Smooth muscle cell (in vitro differentiated cells): ENCODE data around the gene PTPRC. TPM values are rescaled to one million over a fixed set of nuclear protein-coding genes. Genes with fewer than 3 reads are reported as not detected.

ENCODE experiments used
- DNase-seq: peaks from one replicate; lab custom pipeline; 2025; ENCODE audit not compliant: unreplicated experiment; lab: John Stamatoyannopoulos, UW
- H2AFZ ChIP-seq: fragments of 200-600 bp; sonication (generic); 2 replicates; pipeline ENCODE4 v1.6.0; 2016; ENCODE audit warnings: antibody characterized with exemption, low read depth, mild to moderate bottlenecking
- H3F3A ChIP-seq: fragments of 200-600 bp; sonication (generic); 2 replicates; pipeline ENCODE4 v1.6.0; 2017; ENCODE audit warnings: antibody characterized with exemption, low read depth
- H3K27ac ChIP-seq: fragments of 200-600 bp; sonication (generic); 2 replicates; pipeline ENCODE4 v1.5.1; 2016; ENCODE audit warnings: low read depth, mild to moderate bottlenecking
- H3K27me3 ChIP-seq: fragments of 200-600 bp; sonication (generic); 2 replicates; pipeline ENCODE4 v1.6.1; 2016; ENCODE audit warnings: low read depth, mild to moderate bottlenecking
- H3K36me3 ChIP-seq: fragments of 200-600 bp; sonication (generic); 2 replicates; pipeline ENCODE4 v1.5.1; 2016; ENCODE audit warnings: low read depth
- H3K4me1 ChIP-seq: fragments of 200-600 bp; sonication (generic); 2 replicates; pipeline ENCODE4 v1.5.1; 2016; ENCODE audit warnings: low read depth
- H3K4me2 ChIP-seq: fragments of 200-600 bp; sonication (generic); 2 replicates; pipeline ENCODE4 v1.6.0; 2016; ENCODE audit warnings: mild to moderate bottlenecking
- H3K4me3 ChIP-seq: fragments of 200-600 bp; sonication (generic); 2 replicates; pipeline ENCODE4 v1.5.1; 2016; ENCODE audit warnings: mild to moderate bottlenecking
- H3K79me2 ChIP-seq: fragments of 200-600 bp; sonication (generic); 2 replicates; pipeline ENCODE4 v1.6.0; 2016; ENCODE audit warnings: low read depth, mild to moderate bottlenecking
- H3K9ac ChIP-seq: fragments of 200-600 bp; sonication (generic); 2 replicates; pipeline ENCODE4 v1.6.0; 2016; ENCODE audit warnings: low read depth
- H3K9me3 ChIP-seq: fragments of 200-600 bp; sonication (generic); replicated peaks from 2 replicates; pipeline ENCODE4 v1.5.1; 2016; ENCODE audit warnings: low read depth
- H4K20me1 ChIP-seq: fragments of 200-600 bp; sonication (generic); 2 replicates; pipeline ENCODE4 v1.6.0; 2016; ENCODE audit warnings: low read depth
- WGBS: methylation state at CpG from one replicate; pipeline ENCODE4 v1.1.7; 2016; ENCODE audit warnings: low lambda C conversion rate; 5-methylcytosine and 5-hydroxymethylcytosine counted together
- polyA plus RNA-seq: library from polyadenylated mRNA; unstranded; fragments of >200 nt; fragmentation: Nextera tagmentation; extraction: Ambion mirVana; gene quantifications from 2 replicates; pipeline ENCODE4 v1.2.1, GENCODE V29; 2016
- total RNA-seq: library from RNA; depleted of rRNA; stranded (reverse); fragments of >200 nt; gene quantifications from 2 replicates; pipeline ENCODE4 v1.2.3, GENCODE V29; 2014
- TF ChIP-seq, protein P1 (sequence below): fragments of 200-600 bp; sonication (generic); IDR thresholded peaks from 2 replicates; pipeline ENCODE4 v1.5.1; 2017; ENCODE audit warnings: borderline replicate concordance, mild to moderate bottlenecking, antibody characterized with exemption; ENCODE audit not compliant: insufficient read depth, poor library complexity, severe bottlenecking

PTPRC gene
- total and polyA plus RNA-seq, 2 experiments from 2014 or later: 0.04 TPM; not detected in 1

- no peak overlapping the region for H3K4me2 ChIP-seq
- WGBS: 97% methylated on average over 5 of the region's 5 CpGs
- H2AFZ ChIP-seq: no peak overlapping the region
- H3K27ac ChIP-seq: no peak overlapping the region
- no peaks in the 10 kb centered on the region for H3K27me3 ChIP-seq
- no peaks in the 10 kb centered on the region for H3K4me1 ChIP-seq
- no peaks in the 10 kb centered on the region for H3F3A ChIP-seq
- H3K79me2 ChIP-seq: no peaks in the 10 kb centered on the region
- TF ChIP-seq, protein P1, sequence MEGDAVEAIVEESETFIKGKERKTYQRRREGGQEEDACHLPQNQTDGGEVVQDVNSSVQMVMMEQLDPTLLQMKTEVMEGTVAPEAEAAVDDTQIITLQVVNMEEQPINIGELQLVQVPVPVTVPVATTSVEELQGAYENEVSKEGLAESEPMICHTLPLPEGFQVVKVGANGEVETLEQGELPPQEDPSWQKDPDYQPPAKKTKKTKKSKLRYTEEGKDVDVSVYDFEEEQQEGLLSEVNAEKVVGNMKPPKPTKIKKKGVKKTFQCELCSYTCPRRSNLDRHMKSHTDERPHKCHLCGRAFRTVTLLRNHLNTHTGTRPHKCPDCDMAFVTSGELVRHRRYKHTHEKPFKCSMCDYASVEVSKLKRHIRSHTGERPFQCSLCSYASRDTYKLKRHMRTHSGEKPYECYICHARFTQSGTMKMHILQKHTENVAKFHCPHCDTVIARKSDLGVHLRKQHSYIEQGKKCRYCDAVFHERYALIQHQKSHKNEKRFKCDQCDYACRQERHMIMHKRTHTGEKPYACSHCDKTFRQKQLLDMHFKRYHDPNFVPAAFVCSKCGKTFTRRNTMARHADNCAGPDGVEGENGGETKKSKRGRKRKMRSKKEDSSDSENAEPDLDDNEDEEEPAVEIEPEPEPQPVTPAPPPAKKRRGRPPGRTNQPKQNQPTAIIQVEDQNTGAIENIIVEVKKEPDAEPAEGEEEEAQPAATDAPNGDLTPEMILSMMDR: no peak
- H4K20me1 ChIP-seq: no peaks in the 10 kb centered on the region
- DNase-seq: no peak
- no peaks in the 10 kb centered on the region for H3K36me3 ChIP-seq
- H3K9ac ChIP-seq: no peak overlapping the region
- no peaks in the 10 kb centered on the region for H3K9me3 ChIP-seq
- no peak overlapping the region for H3K4me3 ChIP-seq
Observed at GRCh38 chr1:198729195-198729863, 90.5 kb downstream of the PTPRC start.

- Histone ChIP-seq H3K4me2 (no peak overlapping the region), H3K4me1 (no peaks in the 10 kb centered on the region), H3K79me2 (no peaks in the 10 kb centered on the region), H2AFZ (no peak overlapping the region), H3K9ac (no peak overlapping the region), H3K36me3 (no peaks in the 10 kb centered on the region), H4K20me1 (no peaks in the 10 kb centered on the region), H3K27me3 (no peaks in the 10 kb centered on the region), H3K4me3 (no peak overlapping the region), H3K27ac (no peak overlapping the region), H3K9me3 (no peaks in the 10 kb centered on the region), H3F3A (no peaks in the 10 kb centered on the region)
- TF ChIP-seq, protein P1: no peak
- WGBS: 89% methylated on average over 2 of the region's 2 CpGs
- no peak for DNase-seq
Observed at GRCh38 chr1:198730952-198731351, 92.1 kb downstream of the PTPRC start.

GRCh38 chr1:198734323-198735008, 95.6 kb downstream of the PTPRC start:
- 73% methylated on average over 2 of the region's 2 CpGs for WGBS
- Histone ChIP-seq H3K9me3 (no peaks in the 10 kb centered on the region), H3K36me3 (no peaks in the 10 kb centered on the region), H3K27me3 (no peaks in the 10 kb centered on the region), H3K27ac (no peak overlapping the region), H2AFZ (no peak overlapping the region), H3K79me2 (no peaks in the 10 kb centered on the region), H3F3A (no peaks in the 10 kb centered on the region), H4K20me1 (no peaks in the 10 kb centered on the region), H3K9ac (no peak overlapping the region), H3K4me1 (no peaks in the 10 kb centered on the region), H3K4me3 (no peak overlapping the region), H3K4me2 (no peak overlapping the region)
- TF ChIP-seq, protein P1: no peak
- no peak for DNase-seq
